GM18951 (cell line): ENCODE results near the gene TMEM132C.
"Not testable (repeated sequence)": the region's sequence is repeated elsewhere in the genome, so short reads cannot be mapped to it uniquely, and the experiment has no call there.

Source experiments
- POLR2A ChIP-seq: IDR thresholded peaks from 4 replicates; pipeline ENCODE4 v1.6.1; 2011; ENCODE audit warnings: mild to moderate bottlenecking; ENCODE audit not compliant: insufficient read length, insufficient read depth; ENCODE audit errors: extremely low read depth
- in situ Hi-C: fragments of 300-500 bp; cut with MboI; formaldehyde crosslinking; loops from one replicate; pipeline ENCODE4 v1.12.0; 2022; ENCODE audit warnings: low sequenced_read_pairs, mixed read lengths, inconsistent platforms; ENCODE audit not compliant: unreplicated experiment

TMEM132C gene

GRCh38 chr12:128267131-128267622, at the start of gene TMEM132C:
Gene TMEM132C (plus strand): TSS chr12:128267170. CDS start chr12:128267403, 233 bp downstream.
- no peak for TF ChIP-seq POLR2A
- in situ Hi-C loops, result no loop called here

GRCh38 chr12:128224226-128224625, 42.7 kb upstream of the TMEM132C start:
- in situ Hi-C loops, result no loop called here
- no peak for TF ChIP-seq POLR2A

GRCh38 chr12:128228581-128228980, 38.4 kb upstream of the TMEM132C start:
- TF ChIP-seq POLR2A, result no peak
- in situ Hi-C loops, result no loop called here

- no peak for TF ChIP-seq POLR2A
- in situ Hi-C loops, result no loop called here
Measured at GRCh38 chr12:128235635-128236417, 31.1 kb upstream of the TMEM132C start.

GRCh38 chr12:128236525-128236924, 30.4 kb upstream of the TMEM132C start:
- TF ChIP-seq POLR2A, result no peak
- in situ Hi-C loops, result no loop called here

- TF ChIP-seq POLR2A, result no peak
- in situ Hi-C loops, result no loop called here
Measured at GRCh38 chr12:128240745-128241144, 26.2 kb upstream of the TMEM132C start.

GRCh38 chr12:128245121-128245520, 21.8 kb upstream of the TMEM132C start:
- TF ChIP-seq POLR2A, result no peak
- in situ Hi-C loops, result no loop called here

GRCh38 chr12:128245905-128246304, 21.1 kb upstream of the TMEM132C start:
- in situ Hi-C loops, result no loop called here
- TF ChIP-seq POLR2A, result no peak

GRCh38 chr12:128250096-128250495, 16.9 kb upstream of the TMEM132C start:
- TF ChIP-seq POLR2A, result no peak
- in situ Hi-C loops, result no loop called here

GRCh38 chr12:128253829-128254228, 13.1 kb upstream of the TMEM132C start:
- in situ Hi-C loops, result not testable (repeated sequence)

- in situ Hi-C loops, result no loop called here
- TF ChIP-seq POLR2A, result no peak
Measured at GRCh38 chr12:128258866-128259555, 8.0 kb upstream of the TMEM132C start.

- no peak for TF ChIP-seq POLR2A
Measured at GRCh38 chr12:128259556-128260070, 7.4 kb upstream of the TMEM132C start.

GRCh38 chr12:128261757-128262156, 5.2 kb upstream of the TMEM132C start:
- in situ Hi-C loops, result no loop called here
- TF ChIP-seq POLR2A, result no peak

More at GRCh38 chr12:128259556-128260070, 7.4 kb upstream of the TMEM132C start:
- in situ Hi-C loops, result no loop called here

GRCh38 chr12:128265566-128265965, 1.4 kb upstream of the TMEM132C start:
- TF ChIP-seq POLR2A, result no peak
- in situ Hi-C loops, result no loop called here

GRCh38 chr12:128266086-128266485, 884 bp upstream of the TMEM132C start:
- no peak for TF ChIP-seq POLR2A
- in situ Hi-C loops, result no loop called here
